ENCODE data around the gene XRCC4. TPM values are rescaled to one million over a fixed set of nuclear protein-coding genes. Genes with fewer than 3 reads are reported as not detected.

XRCC4 gene
- polyA plus RNA-seq, 1 donor (not counting 4 experiments of a cell fraction or from before 2014, with no cell fraction given), result 10.9 TPM

GRCh38 chr5:83377131-83377865 lies 300.0 kb downstream of the XRCC4 start:
- DNase-seq (ENCODE audit: low read depth, low spot score) (no peak), FAIRE-seq (no peak)
- H3K4me1 ChIP-seq (ENCODE audit: control insufficient read depth, extremely low read depth, insufficient read depth, low read length), result no peaks in the 10 kb centered on the region
- dilution Hi-C loops (cut with MboI; ENCODE audit: extremely low pct_ligation_motif_present, low sequenced_read_pairs), result no loop called here
- no peak overlapping the region for H3K9ac ChIP-seq (ENCODE audit: control insufficient read depth, extremely low read depth, insufficient read depth, low read length)
- H2AFZ ChIP-seq (ENCODE audit: control insufficient read depth, low read length), result no peak overlapping the region
- no peaks in the 10 kb centered on the region for H3K79me2 ChIP-seq (ENCODE audit: control insufficient read depth, insufficient read depth, low read length)
- no peaks in the 10 kb centered on the region for H4K20me1 ChIP-seq (ENCODE audit: control insufficient read depth, extremely low read depth, insufficient read depth, low read length)
- no peaks in the 10 kb centered on the region for H3K9me1 ChIP-seq (ENCODE audit: control insufficient read depth, extremely low read depth, insufficient read depth, low read length)
- H3K27me3 ChIP-seq (ENCODE audit: control insufficient read depth, extremely low read depth, insufficient read depth, low read length), result no peaks in the 10 kb centered on the region
- H3K4me3 ChIP-seq (ENCODE audit: control insufficient read depth in 2 of 3, extremely low read depth in 1 of 3, insufficient read depth in 2 of 3, low read depth in 1 of 3, low read length in 3 of 3), result no peak overlapping the region
- no peaks in the 10 kb centered on the region for H3K9me3 ChIP-seq (ENCODE audit: control insufficient read depth, low read depth, low read length)
- no peak overlapping the region for H3K27ac ChIP-seq (ENCODE audit: control insufficient read depth, insufficient read depth, low read length)
- H3K36me3 ChIP-seq (ENCODE audit: control insufficient read depth in 2 of 2, extremely low read depth in 1 of 2, insufficient read depth in 2 of 2, low read length in 2 of 2), result no peaks in the 10 kb centered on the region
- H3K4me2 ChIP-seq (ENCODE audit: control insufficient read depth, extremely low read depth, insufficient read depth, low read depth, low read length), result no peak overlapping the region
- TF ChIP-seq, protein P1, sequence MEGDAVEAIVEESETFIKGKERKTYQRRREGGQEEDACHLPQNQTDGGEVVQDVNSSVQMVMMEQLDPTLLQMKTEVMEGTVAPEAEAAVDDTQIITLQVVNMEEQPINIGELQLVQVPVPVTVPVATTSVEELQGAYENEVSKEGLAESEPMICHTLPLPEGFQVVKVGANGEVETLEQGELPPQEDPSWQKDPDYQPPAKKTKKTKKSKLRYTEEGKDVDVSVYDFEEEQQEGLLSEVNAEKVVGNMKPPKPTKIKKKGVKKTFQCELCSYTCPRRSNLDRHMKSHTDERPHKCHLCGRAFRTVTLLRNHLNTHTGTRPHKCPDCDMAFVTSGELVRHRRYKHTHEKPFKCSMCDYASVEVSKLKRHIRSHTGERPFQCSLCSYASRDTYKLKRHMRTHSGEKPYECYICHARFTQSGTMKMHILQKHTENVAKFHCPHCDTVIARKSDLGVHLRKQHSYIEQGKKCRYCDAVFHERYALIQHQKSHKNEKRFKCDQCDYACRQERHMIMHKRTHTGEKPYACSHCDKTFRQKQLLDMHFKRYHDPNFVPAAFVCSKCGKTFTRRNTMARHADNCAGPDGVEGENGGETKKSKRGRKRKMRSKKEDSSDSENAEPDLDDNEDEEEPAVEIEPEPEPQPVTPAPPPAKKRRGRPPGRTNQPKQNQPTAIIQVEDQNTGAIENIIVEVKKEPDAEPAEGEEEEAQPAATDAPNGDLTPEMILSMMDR (optimal IDR thresholded peaks at IDR 0.05 in 1 of 3, IDR thresholded peaks at IDR 0.05 in 1 of 3, conservative IDR thresholded peaks at IDR 0.05 in 1 of 3; ENCODE audit: extremely low read depth in 1 of 3, insufficient read depth in 2 of 3, low read length in 3 of 3), result no peak
- TF ChIP-seq EZH2 (IDR thresholded peaks at IDR 0.05; ENCODE audit: low read length), result no peak

GRCh38 chr5:83378624-83379289 lies 301.4 kb downstream of the XRCC4 start:
- dilution Hi-C loops (cut with MboI; ENCODE audit: extremely low pct_ligation_motif_present, low sequenced_read_pairs), result no loop called here
- Histone ChIP-seq H3K79me2 (ENCODE audit: control insufficient read depth, insufficient read depth, low read length) (no peaks in the 10 kb centered on the region), H3K36me3 (ENCODE audit: control insufficient read depth in 2 of 2, extremely low read depth in 1 of 2, insufficient read depth in 2 of 2, low read length in 2 of 2) (no peaks in the 10 kb centered on the region), H3K9me1 (ENCODE audit: control insufficient read depth, extremely low read depth, insufficient read depth, low read length) (no peaks in the 10 kb centered on the region), H3K27me3 (ENCODE audit: control insufficient read depth, extremely low read depth, insufficient read depth, low read length) (no peaks in the 10 kb centered on the region), H3K4me2 (ENCODE audit: control insufficient read depth, extremely low read depth, insufficient read depth, low read depth, low read length) (no peak overlapping the region), H4K20me1 (ENCODE audit: control insufficient read depth, extremely low read depth, insufficient read depth, low read length) (no peaks in the 10 kb centered on the region), H3K27ac (ENCODE audit: control insufficient read depth, insufficient read depth, low read length) (no peak overlapping the region), H3K9me3 (ENCODE audit: control insufficient read depth, low read depth, low read length) (no peaks in the 10 kb centered on the region), H2AFZ (ENCODE audit: control insufficient read depth, low read length) (no peak overlapping the region), H3K9ac (ENCODE audit: control insufficient read depth, extremely low read depth, insufficient read depth, low read length) (no peak overlapping the region), H3K4me3 (ENCODE audit: control insufficient read depth in 2 of 3, extremely low read depth in 1 of 3, insufficient read depth in 2 of 3, low read depth in 1 of 3, low read length in 3 of 3) (no peak overlapping the region), H3K4me1 (ENCODE audit: control insufficient read depth, extremely low read depth, insufficient read depth, low read length) (no peaks in the 10 kb centered on the region)
- DNase-seq (ENCODE audit: low read depth, low spot score) (no peak), FAIRE-seq (no peak)
- TF ChIP-seq, protein P1 (optimal IDR thresholded peaks at IDR 0.05 in 1 of 3, IDR thresholded peaks at IDR 0.05 in 1 of 3, conservative IDR thresholded peaks at IDR 0.05 in 1 of 3; ENCODE audit: extremely low read depth in 1 of 3, insufficient read depth in 2 of 3, low read length in 3 of 3), result no peak
- no peak for TF ChIP-seq EZH2 (IDR thresholded peaks at IDR 0.05; ENCODE audit: low read length)

Measured in keratinocyte (primary cell).